Measurements from ENCODE around the gene KIF5C.

Gene KIF5C

DNA sequence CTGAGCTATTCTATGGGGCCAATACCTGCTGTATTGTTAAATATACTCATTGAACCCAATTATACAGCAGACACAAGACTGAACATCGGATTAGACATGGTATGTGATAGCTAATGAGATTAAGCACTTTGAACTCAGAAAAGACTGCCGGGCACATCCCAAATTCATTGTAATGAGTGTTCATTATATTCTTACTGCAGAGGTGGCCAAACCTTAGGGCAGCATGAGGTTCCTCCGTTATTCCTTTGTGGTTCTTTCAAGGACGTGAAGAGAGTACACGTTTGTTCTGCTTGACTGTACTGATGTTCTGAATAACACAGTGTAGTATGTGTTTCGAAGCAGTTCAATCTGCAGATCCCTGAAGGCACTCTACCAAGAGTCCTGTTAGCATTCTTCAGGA lies 78.4 kb downstream of the KIF5C start:
- no peak for ATAC-seq

DNA sequence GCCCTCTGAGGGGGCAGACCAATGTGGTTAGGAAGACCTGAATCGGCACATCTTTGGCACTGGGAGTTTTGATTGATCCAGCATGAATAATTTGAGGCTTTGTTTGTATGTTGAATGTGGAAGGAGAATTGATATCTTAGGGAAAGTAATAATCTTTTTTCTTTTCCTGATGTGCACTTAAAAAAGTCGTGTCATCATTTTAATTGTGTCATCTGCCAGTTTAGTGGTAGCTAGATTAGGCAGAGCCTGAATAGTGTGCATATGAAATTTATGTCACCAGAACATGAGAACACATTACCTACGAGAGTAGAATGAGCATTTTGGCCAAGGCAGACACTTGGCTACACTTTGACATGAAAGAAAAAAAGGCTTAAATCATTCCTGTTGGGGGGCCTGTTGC lies 79.5 kb downstream of the KIF5C start:
- TF ChIP-seq GLIS3 (CRISPR knock-in tag; IDR thresholded peaks at IDR 0.05), result no peak
- no peak for ATAC-seq

More for the DNA sequence above, 78.4 kb downstream of the KIF5C start:
- TF ChIP-seq PATZ1 (CRISPR knock-in tag; IDR thresholded peaks at IDR 0.05; ENCODE audit: borderline replicate concordance), result no peak
- no peak for TF ChIP-seq ZC3H10 (CRISPR knock-in tag; IDR thresholded peaks at IDR 0.05)
- TF ChIP-seq ZNF8 (CRISPR knock-in tag; IDR thresholded peaks at IDR 0.05), result no peak
- TF ChIP-seq ZFP30 (CRISPR knock-in tag; IDR thresholded peaks at IDR 0.05), result no peak
- TF ChIP-seq, protein P1, sequence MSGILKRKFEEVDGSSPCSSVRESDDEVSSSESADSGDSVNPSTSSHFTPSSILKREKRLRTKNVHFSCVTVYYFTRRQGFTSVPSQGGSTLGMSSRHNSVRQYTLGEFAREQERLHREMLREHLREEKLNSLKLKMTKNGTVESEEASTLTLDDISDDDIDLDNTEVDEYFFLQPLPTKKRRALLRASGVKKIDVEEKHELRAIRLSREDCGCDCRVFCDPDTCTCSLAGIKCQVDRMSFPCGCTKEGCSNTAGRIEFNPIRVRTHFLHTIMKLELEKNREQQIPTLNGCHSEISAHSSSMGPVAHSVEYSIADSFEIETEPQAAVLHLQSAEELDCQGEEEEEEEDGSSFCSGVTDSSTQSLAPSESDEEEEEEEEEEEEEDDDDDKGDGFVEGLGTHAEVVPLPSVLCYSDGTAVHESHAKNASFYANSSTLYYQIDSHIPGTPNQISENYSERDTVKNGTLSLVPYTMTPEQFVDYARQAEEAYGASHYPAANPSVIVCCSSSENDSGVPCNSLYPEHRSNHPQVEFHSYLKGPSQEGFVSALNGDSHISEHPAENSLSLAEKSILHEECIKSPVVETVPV (CRISPR knock-in tag; IDR thresholded peaks at IDR 0.05), result no peak
- no peak for TF ChIP-seq ISL1 (CRISPR knock-in tag; IDR thresholded peaks at IDR 0.05)
- TF ChIP-seq GLIS3 (CRISPR knock-in tag; IDR thresholded peaks at IDR 0.05), result no peak
- TF ChIP-seq SNAI2 (CRISPR knock-in tag; IDR thresholded peaks at IDR 0.05), result no peak
- no peak for TF ChIP-seq ESRRG (CRISPR knock-in tag; IDR thresholded peaks at IDR 0.05)
- TF ChIP-seq TSHZ2 (CRISPR knock-in tag; IDR thresholded peaks at IDR 0.05), result no peak
- TF ChIP-seq CSDC2 (CRISPR knock-in tag; IDR thresholded peaks at IDR 0.05), result no peak
- TF ChIP-seq ZFP3 (CRISPR knock-in tag; IDR thresholded peaks at IDR 0.05), result no peak
- no peak for TF ChIP-seq RARB (CRISPR knock-in tag; IDR thresholded peaks at IDR 0.05)
- TF ChIP-seq BACH2 (CRISPR knock-in tag; IDR thresholded peaks at IDR 0.05; ENCODE audit: borderline replicate concordance), result no peak
- no peak for TF ChIP-seq OSR1 (CRISPR knock-in tag; IDR thresholded peaks at IDR 0.05)

GRCh38 chr2:148955798-148956197 lies 80.8 kb downstream of the KIF5C start:
- no peak for TF ChIP-seq PATZ1 (CRISPR knock-in tag; IDR thresholded peaks at IDR 0.05; ENCODE audit: borderline replicate concordance)
- no peak for TF ChIP-seq TOX (CRISPR knock-in tag; IDR thresholded peaks at IDR 0.05; ENCODE audit: borderline replicate concordance)
- TF ChIP-seq, protein P1 (CRISPR knock-in tag; IDR thresholded peaks at IDR 0.05), result no peak
- no peak for TF ChIP-seq ZFP3 (CRISPR knock-in tag; IDR thresholded peaks at IDR 0.05)
- no peak for TF ChIP-seq CSDC2 (CRISPR knock-in tag; IDR thresholded peaks at IDR 0.05)
- TF ChIP-seq TCF4 (CRISPR knock-in tag; IDR thresholded peaks at IDR 0.05; ENCODE audit: borderline replicate concordance), result no peak
- TF ChIP-seq PPARA (CRISPR knock-in tag; IDR thresholded peaks at IDR 0.05; ENCODE audit: borderline replicate concordance), result no peak
- no peak for TF ChIP-seq ISL1 (CRISPR knock-in tag; IDR thresholded peaks at IDR 0.05)
- TF ChIP-seq OSR1 (CRISPR knock-in tag; IDR thresholded peaks at IDR 0.05), result no peak
- no peak for TF ChIP-seq ZNF565 (CRISPR knock-in tag; conservative IDR thresholded peaks at IDR 0.05; ENCODE audit: low read depth)
- TF ChIP-seq ZNF8 (CRISPR knock-in tag; IDR thresholded peaks at IDR 0.05), result no peak
- TF ChIP-seq, protein P2, sequence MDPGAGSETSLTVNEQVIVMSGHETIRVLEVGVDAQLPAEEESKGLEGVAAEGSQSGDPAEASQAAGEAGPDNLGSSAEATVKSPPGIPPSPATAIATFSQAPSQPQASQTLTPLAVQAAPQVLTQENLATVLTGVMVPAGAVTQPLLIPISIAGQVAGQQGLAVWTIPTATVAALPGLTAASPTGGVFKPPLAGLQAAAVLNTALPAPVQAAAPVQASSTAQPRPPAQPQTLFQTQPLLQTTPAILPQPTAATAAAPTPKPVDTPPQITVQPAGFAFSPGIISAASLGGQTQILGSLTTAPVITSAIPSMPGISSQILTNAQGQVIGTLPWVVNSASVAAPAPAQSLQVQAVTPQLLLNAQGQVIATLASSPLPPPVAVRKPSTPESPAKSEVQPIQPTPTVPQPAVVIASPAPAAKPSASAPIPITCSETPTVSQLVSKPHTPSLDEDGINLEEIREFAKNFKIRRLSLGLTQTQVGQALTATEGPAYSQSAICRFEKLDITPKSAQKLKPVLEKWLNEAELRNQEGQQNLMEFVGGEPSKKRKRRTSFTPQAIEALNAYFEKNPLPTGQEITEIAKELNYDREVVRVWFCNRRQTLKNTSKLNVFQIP (CRISPR knock-in tag; IDR thresholded peaks at IDR 0.05; ENCODE audit: borderline replicate concordance, low read depth), result no peak
- TF ChIP-seq SNAI2 (CRISPR knock-in tag; IDR thresholded peaks at IDR 0.05), result no peak
- no peak for ATAC-seq

Data from SK-N-SH treated with all-trans-retinoic acid at 6 μM for 48 hours (cell line).